ENCODE data around the gene ITGA1. TPM values are rescaled to one million over a fixed set of nuclear protein-coding genes. Genes with fewer than 3 reads are reported as not detected.

Gene ITGA1
- total RNA-seq, 5 donors from 2014 or later (not counting 1 experiment from before 2014, with no cell fraction given), result 2.9 to 13.0 (median 6.8) TPM

GRCh38 chr5:52897238-52897614, 109.5 kb downstream of the ITGA1 start:
- H3K9me3 ChIP-seq, result no peaks in the 10 kb centered on the region
- POLR2A ChIA-PET, result no interaction called here
- no peaks in the 10 kb centered on the region for H3K27me3 Mint-ChIP-seq

GRCh38 chr5:52898961-52899680, 111.4 kb downstream of the ITGA1 start:
- Histone ChIP-seq H3K36me3 (ENCODE audit: control insufficient read depth in 2 of 2, extremely low read depth in 1 of 2, insufficient read depth in 1 of 2, low read length in 1 of 2) (no peaks in the 10 kb centered on the region), H3K27ac (ENCODE audit: low read length) (no peak overlapping the region), H3K9me3 (no peaks in the 10 kb centered on the region), H3K4me1 (ENCODE audit: control insufficient read depth in 1 of 2, extremely low read depth in 1 of 2, insufficient read depth in 2 of 2, low read length in 2 of 2) (peaks cover 0 to 7% of the 10 kb centered on the region in 2 experiments), H3K4me3 (ENCODE audit: control insufficient read depth in 1 of 2, extremely low read depth in 1 of 2, low read length in 1 of 2) (no peak overlapping the region), H3K27me3 (replicated peaks in 1 of 2; ENCODE audit: control insufficient read depth in 2 of 2, extremely low read depth in 1 of 2, insufficient read depth in 2 of 2, low read length in 1 of 2) (no peaks in the 10 kb centered on the region)
- Mint-ChIP-seq H3K36me3 (peaks cover 8% of the 10 kb centered on the region), H3K27ac (no peak overlapping the region), H3K4me1 (peaks cover 9 to 19% (median 14%) of the 10 kb centered on the region in 3 donors), H3K9me3 (peaks cover 5 to 14% (median 6%) of the 10 kb centered on the region in 3 donors), H3K4me3 (no peak overlapping the region), H3K27me3 (no peaks in the 10 kb centered on the region)
- ATAC-seq (replicated peaks in 1 of 4) (no peak), DNase-seq (no peak)
- POLR2A ChIA-PET, result no interaction called here
- CTCF ChIA-PET, result interaction anchor here in 1 of 2 donors (1.0 kb wide), 1 partner anchor 10 kb away, joined by 3 read pairs; no protein-coding TSS in a partner anchor
- no CpG with 5 or more reads among the region's 5 CpGs for WGBS (ENCODE audit: insufficient coverage)

More at GRCh38 chr5:52897238-52897614, 109.5 kb downstream of the ITGA1 start:
- Histone ChIP-seq H3K4me3 (ENCODE audit: control insufficient read depth in 1 of 2, extremely low read depth in 1 of 2, low read length in 1 of 2) (no peak overlapping the region), H3K27me3 (replicated peaks in 1 of 2; ENCODE audit: control insufficient read depth in 2 of 2, extremely low read depth in 1 of 2, insufficient read depth in 2 of 2, low read length in 1 of 2) (no peaks in the 10 kb centered on the region), H3K27ac (ENCODE audit: low read length) (no peak overlapping the region), H3K36me3 (ENCODE audit: control insufficient read depth in 2 of 2, extremely low read depth in 1 of 2, insufficient read depth in 1 of 2, low read length in 1 of 2) (no peaks in the 10 kb centered on the region), H3K4me1 (ENCODE audit: control insufficient read depth in 1 of 2, extremely low read depth in 1 of 2, insufficient read depth in 2 of 2, low read length in 2 of 2) (peaks cover 0 to 7% of the 10 kb centered on the region in 2 experiments)
- ATAC-seq (replicated peaks in 1 of 4), result no peak
- no peak for DNase-seq
- Mint-ChIP-seq H3K4me3 (no peak overlapping the region), H3K27ac (no peak overlapping the region), H3K9me3 (peaks cover 5 to 10% (median 6%) of the 10 kb centered on the region in 3 donors), H3K4me1 (peaks cover 9 to 19% (median 14%) of the 10 kb centered on the region in 3 donors), H3K36me3 (peaks cover 8% of the 10 kb centered on the region)
- CTCF ChIA-PET, result interaction anchor here in 1 of 2 donors (1.0 kb wide), 1 partner anchor 18 kb away, joined by 5 read pairs; no protein-coding TSS in a partner anchor

- H3K36me3 ChIP-seq (ENCODE audit: control insufficient read depth in 2 of 2, extremely low read depth in 1 of 2, insufficient read depth in 1 of 2, low read length in 1 of 2), result no peaks in the 10 kb centered on the region
- no peaks in the 10 kb centered on the region for H3K4me1 ChIP-seq (ENCODE audit: control insufficient read depth in 1 of 2, extremely low read depth in 1 of 2, insufficient read depth in 2 of 2, low read length in 2 of 2)
- WGBS (ENCODE audit: insufficient coverage), result no CpG with 5 or more reads among the region's 2 CpGs
- ATAC-seq (replicated peaks in 1 of 4), result no peak
- H3K9me3 ChIP-seq, result no peaks in the 10 kb centered on the region
- Mint-ChIP-seq H3K4me1 (peaks cover 5 to 10% (median 8%) of the 10 kb centered on the region in 3 donors), H3K27me3 (no peaks in the 10 kb centered on the region), H3K4me3 (no peak overlapping the region), H3K27ac (no peak overlapping the region), H3K36me3 (peaks cover 8% of the 10 kb centered on the region), H3K9me3 (peaks cover 5 to 14% (median 6%) of the 10 kb centered on the region in 3 donors)
- H3K27ac ChIP-seq (ENCODE audit: low read length), result no peak overlapping the region
- H3K27me3 ChIP-seq (replicated peaks in 1 of 2; ENCODE audit: control insufficient read depth in 2 of 2, extremely low read depth in 1 of 2, insufficient read depth in 2 of 2, low read length in 1 of 2), result no peaks in the 10 kb centered on the region
- no peak for DNase-seq
- CTCF ChIA-PET, result no interaction called here
- no peak overlapping the region for H3K4me3 ChIP-seq (ENCODE audit: control insufficient read depth in 1 of 2, extremely low read depth in 1 of 2, low read length in 1 of 2)
- POLR2A ChIA-PET, result no interaction called here
Measured at GRCh38 chr5:52903142-52903541, 115.4 kb downstream of the ITGA1 start.

GRCh38 chr5:52906343-52906742, 118.6 kb downstream of the ITGA1 start:
- DNase-seq (no peak), ATAC-seq (replicated peaks in 1 of 4) (no peak)
- no peak overlapping the region for H3K4me3 ChIP-seq (ENCODE audit: control insufficient read depth in 1 of 2, extremely low read depth in 1 of 2, low read length in 1 of 2)
- no peak overlapping the region for H3K27ac Mint-ChIP-seq
- no peaks in the 10 kb centered on the region for H3K27me3 Mint-ChIP-seq
- H3K36me3 ChIP-seq (ENCODE audit: control insufficient read depth in 2 of 2, extremely low read depth in 1 of 2, insufficient read depth in 1 of 2, low read length in 1 of 2), result no peaks in the 10 kb centered on the region
- no peaks in the 10 kb centered on the region for H3K36me3 Mint-ChIP-seq
- no peaks in the 10 kb centered on the region for H3K9me3 ChIP-seq
- H3K27me3 ChIP-seq (replicated peaks in 1 of 2; ENCODE audit: control insufficient read depth in 2 of 2, extremely low read depth in 1 of 2, insufficient read depth in 2 of 2, low read length in 1 of 2), result no peaks in the 10 kb centered on the region
- H3K4me1 Mint-ChIP-seq, result peaks cover 5 to 10% (median 8%) of the 10 kb centered on the region in 3 donors
- ChIA-PET POLR2A (no interaction called here), CTCF (interaction anchor here in 1 of 2 donors (1.1 to 1.2 kb wide), 2 partner anchors 9 to 107 kb away, joined by 3 to 4 read pairs; no protein-coding TSS in a partner anchor)
- WGBS (ENCODE audit: insufficient coverage), result no CpG with 5 or more reads among the region's 1 CpG
- H3K9me3 Mint-ChIP-seq, result peaks cover 0 to 8% (median 0%) of the 10 kb centered on the region in 3 donors
- H3K4me3 Mint-ChIP-seq, result no peak overlapping the region
- H3K27ac ChIP-seq (ENCODE audit: low read length), result no peak overlapping the region
- H3K4me1 ChIP-seq (ENCODE audit: control insufficient read depth in 1 of 2, extremely low read depth in 1 of 2, insufficient read depth in 2 of 2, low read length in 2 of 2), result no peaks in the 10 kb centered on the region

GRCh38 chr5:52906845-52907244, 119.1 kb downstream of the ITGA1 start:
- Histone ChIP-seq H3K4me1 (ENCODE audit: control insufficient read depth in 1 of 2, extremely low read depth in 1 of 2, insufficient read depth in 2 of 2, low read length in 2 of 2) (no peaks in the 10 kb centered on the region), H3K27ac (ENCODE audit: low read length) (no peak overlapping the region), H3K27me3 (replicated peaks in 1 of 2; ENCODE audit: control insufficient read depth in 2 of 2, extremely low read depth in 1 of 2, insufficient read depth in 2 of 2, low read length in 1 of 2) (no peaks in the 10 kb centered on the region), H3K4me3 (ENCODE audit: control insufficient read depth in 1 of 2, extremely low read depth in 1 of 2, low read length in 1 of 2) (no peak overlapping the region), H3K9me3 (no peaks in the 10 kb centered on the region), H3K36me3 (ENCODE audit: control insufficient read depth in 2 of 2, extremely low read depth in 1 of 2, insufficient read depth in 1 of 2, low read length in 1 of 2) (no peaks in the 10 kb centered on the region)
- no peak overlapping the region for H3K27ac Mint-ChIP-seq
- no peaks in the 10 kb centered on the region for H3K27me3 Mint-ChIP-seq
- WGBS (ENCODE audit: insufficient coverage), result 93% methylated on average over 3 of the region's 4 CpGs
- H3K36me3 Mint-ChIP-seq, result no peaks in the 10 kb centered on the region
- ChIA-PET CTCF (interaction anchor here in 1 of 2 donors (1.1 to 1.2 kb wide), 2 partner anchors 9 to 107 kb away, joined by 3 to 4 read pairs; no protein-coding TSS in a partner anchor), POLR2A (no interaction called here)
- peaks cover 5 to 10% (median 8%) of the 10 kb centered on the region in 3 donors for H3K4me1 Mint-ChIP-seq
- ATAC-seq (replicated peaks in 1 of 4) (no peak), DNase-seq (no peak)
- peaks cover 0 to 5% (median 0%) of the 10 kb centered on the region in 3 donors for H3K9me3 Mint-ChIP-seq
- H3K4me3 Mint-ChIP-seq, result no peak overlapping the region

GRCh38 chr5:52909192-52909591, 121.5 kb downstream of the ITGA1 start:
- no peak overlapping the region for H3K4me3 Mint-ChIP-seq
- ChIA-PET CTCF (interaction anchor here (0.6 to 1.0 kb wide), 2 partner anchors 11 to 97 kb away, joined by 3 to 8 read pairs; no protein-coding TSS in a partner anchor), POLR2A (interaction anchor here in 1 of 2 donors (0.6 kb wide), 1 partner anchor 39 kb away, joined by 3 read pairs; no protein-coding TSS in a partner anchor)

More at GRCh38 chr5:52909192-52909591, 121.5 kb downstream of the ITGA1 start:
- DNase-seq (no peak), ATAC-seq (replicated peaks in 1 of 4) (no peak)
- no peaks in the 10 kb centered on the region for H3K36me3 ChIP-seq (ENCODE audit: control insufficient read depth in 2 of 2, extremely low read depth in 1 of 2, insufficient read depth in 1 of 2, low read length in 1 of 2)
- no peaks in the 10 kb centered on the region for H3K9me3 ChIP-seq
- no peak overlapping the region for H3K27ac Mint-ChIP-seq
- peaks cover 5 to 10% (median 8%) of the 10 kb centered on the region in 3 donors for H3K4me1 Mint-ChIP-seq
- no peak overlapping the region for H3K4me3 ChIP-seq (ENCODE audit: control insufficient read depth in 1 of 2, extremely low read depth in 1 of 2, low read length in 1 of 2)
- no peaks in the 10 kb centered on the region for H3K4me1 ChIP-seq (ENCODE audit: control insufficient read depth in 1 of 2, extremely low read depth in 1 of 2, insufficient read depth in 2 of 2, low read length in 2 of 2)
- H3K27me3 Mint-ChIP-seq, result no peaks in the 10 kb centered on the region
- no peaks in the 10 kb centered on the region for H3K36me3 Mint-ChIP-seq
- H3K27ac ChIP-seq (ENCODE audit: low read length), result no peak overlapping the region
- H3K9me3 Mint-ChIP-seq, result no peaks in the 10 kb centered on the region
- H3K27me3 ChIP-seq (replicated peaks in 1 of 2; ENCODE audit: control insufficient read depth in 2 of 2, extremely low read depth in 1 of 2, insufficient read depth in 2 of 2, low read length in 1 of 2), result no peaks in the 10 kb centered on the region
- WGBS (ENCODE audit: insufficient coverage), result no CpG with 5 or more reads among the region's 1 CpG

Measured in T-cell (primary cell).